Measurements from ENCODE around the gene LAMA2. TPM values are rescaled to one million over a fixed set of nuclear protein-coding genes. Genes with fewer than 3 reads are reported as not detected.
"Not testable (repeated sequence)": the region's sequence is repeated elsewhere in the genome, so short reads cannot be mapped to it uniquely, and the experiment has no call there.

The LAMA2 gene
- total RNA-seq, 1 donor, result 40.2 TPM

DNA sequence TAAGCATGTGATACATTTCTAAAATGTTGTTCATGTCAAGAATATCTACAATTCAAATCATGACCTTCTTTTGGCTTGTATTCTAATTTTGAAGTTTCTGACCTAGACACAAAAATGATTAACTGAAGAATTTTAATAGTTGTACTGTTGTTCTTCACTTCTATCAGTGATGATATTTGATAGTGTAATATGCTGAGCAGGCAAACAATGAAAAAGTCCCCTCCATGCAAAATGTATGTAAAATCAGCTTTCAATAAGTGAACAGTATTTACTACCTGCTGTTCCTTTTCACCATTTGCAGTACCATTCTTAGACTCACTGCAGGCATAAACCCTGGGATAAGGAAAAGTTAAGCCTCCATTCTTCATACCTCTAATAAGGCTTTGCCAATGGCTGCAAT lies 201.5 kb downstream of the LAMA2 start:
- no peak for TF ChIP-seq CTCF (IDR thresholded peaks at IDR 0.05; ENCODE audit: insufficient read depth, low read depth, low read length)
- DNase-seq (ENCODE audit: low read depth), result no peak
- no peak overlapping the region for H3K4me3 ChIP-seq (ENCODE audit: low read depth, low read length)

- not testable (repeated sequence) for DNase-seq (ENCODE audit: low read depth); H3K4me3 ChIP-seq (ENCODE audit: low read depth, low read length)
These were observed 205.5 kb downstream of the LAMA2 start for GRCh38 chr6:129088481-129088880.

DNA sequence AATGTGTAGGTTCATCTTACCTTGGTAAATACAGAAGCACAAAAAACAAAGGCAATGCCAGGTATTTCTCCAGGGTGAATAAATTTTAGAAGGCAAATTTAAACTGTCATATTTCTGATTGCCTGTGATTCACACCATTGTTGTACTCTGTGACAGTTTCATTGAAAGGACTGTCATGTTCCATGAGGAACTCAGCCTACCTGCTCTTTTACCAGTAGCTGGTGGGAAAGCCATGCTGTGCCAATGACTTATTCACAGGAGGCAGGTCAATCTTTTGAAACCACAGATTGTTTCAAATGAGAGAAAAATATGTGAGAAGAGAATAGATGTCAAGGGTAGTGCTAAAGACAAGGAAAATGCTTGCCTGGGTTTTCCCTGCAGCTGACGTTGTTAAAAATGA lies 206.4 kb downstream of the LAMA2 start:
- DNase-seq (ENCODE audit: low read depth), result no peak
- no peak for TF ChIP-seq CTCF (IDR thresholded peaks at IDR 0.05; ENCODE audit: insufficient read depth, low read depth, low read length)
- H3K4me3 ChIP-seq (ENCODE audit: low read depth, low read length), result no peak overlapping the region

DNA sequence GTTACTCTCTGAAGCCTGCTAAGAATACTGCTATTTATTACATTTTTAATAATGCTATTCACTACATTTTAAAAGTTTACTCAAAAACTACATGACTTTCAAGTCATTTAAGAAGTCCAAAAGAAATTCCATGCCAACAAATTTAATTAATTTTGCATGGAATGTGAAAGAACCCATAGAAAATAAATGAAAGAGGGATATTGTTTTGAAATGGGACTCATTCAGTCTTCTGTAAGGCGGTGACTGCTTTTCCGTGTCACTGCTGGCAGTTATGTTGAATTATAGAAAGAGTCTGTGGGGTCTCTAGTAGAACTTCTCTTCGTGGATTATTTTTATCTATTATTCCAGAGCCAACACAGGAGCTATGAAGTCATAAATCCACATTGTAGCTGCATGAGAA lies 211.2 kb downstream of the LAMA2 start:
- H3K4me3 ChIP-seq (ENCODE audit: low read depth, low read length), result no peak overlapping the region
- DNase-seq (ENCODE audit: low read depth), result no peak
- TF ChIP-seq CTCF (IDR thresholded peaks at IDR 0.05; ENCODE audit: insufficient read depth, low read depth, low read length), result no peak

DNA sequence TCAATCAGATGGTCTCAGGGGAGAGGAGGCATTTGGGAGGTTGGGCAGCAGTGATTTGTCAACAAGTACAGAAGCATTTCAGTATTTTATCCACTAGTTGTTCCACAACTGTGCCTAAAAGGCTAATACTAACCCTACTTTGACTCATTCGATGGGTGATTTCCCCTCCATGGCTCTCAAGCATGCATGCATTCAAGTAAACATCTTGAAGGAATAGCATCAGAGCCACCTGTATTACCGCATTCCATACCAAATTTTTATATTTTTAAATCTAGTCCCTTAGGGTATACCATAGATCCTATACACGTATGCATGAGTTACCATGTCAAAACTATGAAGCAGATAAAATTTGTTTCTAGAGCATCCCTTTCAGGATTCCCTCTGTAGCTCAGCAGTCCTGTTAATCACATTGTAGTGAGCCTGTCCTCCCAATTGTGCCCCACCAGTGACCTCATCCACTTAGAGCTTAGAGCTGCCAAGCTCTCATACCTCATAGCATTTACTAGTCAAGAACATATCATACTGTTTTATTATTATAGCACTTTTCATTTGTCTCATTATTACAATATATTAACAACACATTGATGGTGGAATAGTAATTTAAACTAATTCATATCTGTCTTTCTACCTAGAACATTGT lies 213.8 kb downstream of the LAMA2 start:
- DNase-seq (ENCODE audit: low read depth), result no peak
- TF ChIP-seq CTCF (IDR thresholded peaks at IDR 0.05; ENCODE audit: insufficient read depth, low read depth, low read length), result no peak
- H3K4me3 ChIP-seq (ENCODE audit: low read depth, low read length), result no peak overlapping the region

GRCh38 chr6:129098061-129098553 lies 215.2 kb downstream of the LAMA2 start:
- no peak overlapping the region for H3K4me3 ChIP-seq (ENCODE audit: low read depth, low read length)
- DNase-seq (ENCODE audit: low read depth), result no peak
- no peak for TF ChIP-seq CTCF (IDR thresholded peaks at IDR 0.05; ENCODE audit: insufficient read depth, low read depth, low read length)

- no peak for DNase-seq (ENCODE audit: low read depth)
- no peak for TF ChIP-seq CTCF (IDR thresholded peaks at IDR 0.05; ENCODE audit: insufficient read depth, low read depth, low read length)
- no peak overlapping the region for H3K4me3 ChIP-seq (ENCODE audit: low read depth, low read length)
These were observed 216.8 kb downstream of the LAMA2 start for GRCh38 chr6:129099696-129100095.
